Adrenal gland (tissue), 5 donors: Measurements from ENCODE around the gene SASH1.

ENCODE experiments used
- POLR2A ChIP-seq, 2 donors: fragments of 450-650 bp; IDR thresholded peaks; one replicate each; pipeline ENCODE4 v1.6.1; 2017; ENCODE audit warnings: antibody characterized with exemption in 2 of 2, mild to moderate bottlenecking in 2 of 2, moderate library complexity in 1 of 2
- TF ChIP-seq, protein P1 (sequence below), 6 experiments: fragments of 450-650 bp in 4 of 6; fragments of 200-600 bp in 2 of 6; sonication (generic) in 1 of 6; IDR thresholded peaks; 1 replicate in 5 of 6; 2 replicates in 1 of 6; pipeline versions ENCODE4 v1.5.1 to v1.8.0; 2016 to 2021; ENCODE audit warnings: antibody characterized with exemption in 6 of 6, mild to moderate bottlenecking in 2 of 6, moderate library complexity in 1 of 6
- donor health status: DM: no; HTN: no; CAD: no.

DNA sequence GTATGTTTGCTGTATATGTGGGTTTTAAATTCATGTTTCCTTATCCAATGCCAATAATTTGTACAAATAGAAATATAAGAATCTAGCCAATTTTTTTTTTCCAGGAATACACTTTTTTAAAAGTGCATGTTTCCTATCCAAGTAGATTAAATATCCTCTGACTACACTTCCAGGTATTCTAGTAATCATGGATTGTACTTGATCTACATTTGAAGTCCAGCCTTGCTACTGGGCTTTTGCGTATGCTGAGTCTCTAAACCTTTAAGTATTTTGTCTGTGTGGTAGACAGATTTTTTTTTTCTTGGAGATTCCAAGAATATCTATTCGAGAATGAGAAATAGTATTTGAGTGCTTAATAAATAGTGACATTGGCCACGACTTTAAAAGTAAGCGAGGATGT is 188.3 kb downstream of the SASH1 start:
- TF ChIP-seq, protein P1, sequence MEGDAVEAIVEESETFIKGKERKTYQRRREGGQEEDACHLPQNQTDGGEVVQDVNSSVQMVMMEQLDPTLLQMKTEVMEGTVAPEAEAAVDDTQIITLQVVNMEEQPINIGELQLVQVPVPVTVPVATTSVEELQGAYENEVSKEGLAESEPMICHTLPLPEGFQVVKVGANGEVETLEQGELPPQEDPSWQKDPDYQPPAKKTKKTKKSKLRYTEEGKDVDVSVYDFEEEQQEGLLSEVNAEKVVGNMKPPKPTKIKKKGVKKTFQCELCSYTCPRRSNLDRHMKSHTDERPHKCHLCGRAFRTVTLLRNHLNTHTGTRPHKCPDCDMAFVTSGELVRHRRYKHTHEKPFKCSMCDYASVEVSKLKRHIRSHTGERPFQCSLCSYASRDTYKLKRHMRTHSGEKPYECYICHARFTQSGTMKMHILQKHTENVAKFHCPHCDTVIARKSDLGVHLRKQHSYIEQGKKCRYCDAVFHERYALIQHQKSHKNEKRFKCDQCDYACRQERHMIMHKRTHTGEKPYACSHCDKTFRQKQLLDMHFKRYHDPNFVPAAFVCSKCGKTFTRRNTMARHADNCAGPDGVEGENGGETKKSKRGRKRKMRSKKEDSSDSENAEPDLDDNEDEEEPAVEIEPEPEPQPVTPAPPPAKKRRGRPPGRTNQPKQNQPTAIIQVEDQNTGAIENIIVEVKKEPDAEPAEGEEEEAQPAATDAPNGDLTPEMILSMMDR (IDR thresholded peaks at IDR 0.05), result no peak
- TF ChIP-seq POLR2A (IDR thresholded peaks at IDR 0.05), result no peak
